ENCODE measurements around the gene SLC10A2. TPM values are rescaled to one million over a fixed set of nuclear protein-coding genes. Genes with fewer than 3 reads are reported as not detected.
"Not testable (repeated sequence)": the region's sequence is repeated elsewhere in the genome, so short reads cannot be mapped to it uniquely, and the experiment has no call there.

Gene SLC10A2, protein sequence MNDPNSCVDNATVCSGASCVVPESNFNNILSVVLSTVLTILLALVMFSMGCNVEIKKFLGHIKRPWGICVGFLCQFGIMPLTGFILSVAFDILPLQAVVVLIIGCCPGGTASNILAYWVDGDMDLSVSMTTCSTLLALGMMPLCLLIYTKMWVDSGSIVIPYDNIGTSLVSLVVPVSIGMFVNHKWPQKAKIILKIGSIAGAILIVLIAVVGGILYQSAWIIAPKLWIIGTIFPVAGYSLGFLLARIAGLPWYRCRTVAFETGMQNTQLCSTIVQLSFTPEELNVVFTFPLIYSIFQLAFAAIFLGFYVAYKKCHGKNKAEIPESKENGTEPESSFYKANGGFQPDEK
- total RNA-seq (not detected), polyA plus RNA-seq (not detected)

DNA sequence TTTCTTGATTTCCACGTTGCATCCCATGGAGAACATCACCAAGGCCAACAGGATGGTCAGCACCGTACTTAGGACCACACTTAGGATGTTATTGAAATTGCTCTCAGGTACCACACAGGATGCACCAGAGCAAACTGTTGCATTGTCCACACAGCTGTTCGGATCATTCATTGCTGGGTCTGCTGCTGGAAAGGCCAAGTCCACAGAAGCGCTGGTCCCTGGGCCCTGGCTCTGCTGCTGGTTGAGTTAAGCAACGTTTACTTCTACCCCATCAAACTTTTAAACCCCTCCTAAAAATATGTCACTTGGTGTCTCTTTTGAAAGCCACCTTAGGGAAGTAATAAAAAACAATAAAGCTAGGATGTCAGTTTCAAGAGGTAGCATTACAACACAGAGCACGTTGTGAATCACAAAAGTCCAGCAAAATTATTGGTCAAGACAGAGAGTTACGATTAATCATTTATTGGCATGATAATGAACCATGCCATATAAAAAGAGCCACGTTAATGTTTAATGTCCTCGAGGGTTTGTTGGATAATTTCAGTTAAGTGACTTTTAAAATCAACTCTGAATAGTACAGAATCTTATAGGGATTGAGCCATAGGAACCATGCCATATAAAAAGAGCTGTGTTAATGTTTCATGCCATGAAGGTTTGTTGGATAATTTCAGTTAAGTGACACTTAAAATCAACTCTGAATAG, at the start of gene SLC10A2:
Gene SLC10A2 (minus strand): TSS at position 339 of the 702 bp plus-strand sequence. CDS start 168 bp downstream, at position 171.
- peaks cover 1% of the 10 kb centered on the region for H3K36me3 ChIP-seq (ENCODE audit: insufficient read depth)
- WGBS = 66% methylated on average over 9 of the region's 9 CpGs
- no peak within 1 kb of the TSS for H3K4me3 ChIP-seq (ENCODE audit: low read depth, low read length)
- H3K4me1 ChIP-seq (ENCODE audit: insufficient read depth) = no peaks in the 10 kb centered on the region
- no peak within 1 kb of the TSS for H3K27ac ChIP-seq (ENCODE audit: low read depth)
- no peak for DNase-seq (ENCODE audit: extremely low spot score)

DNA sequence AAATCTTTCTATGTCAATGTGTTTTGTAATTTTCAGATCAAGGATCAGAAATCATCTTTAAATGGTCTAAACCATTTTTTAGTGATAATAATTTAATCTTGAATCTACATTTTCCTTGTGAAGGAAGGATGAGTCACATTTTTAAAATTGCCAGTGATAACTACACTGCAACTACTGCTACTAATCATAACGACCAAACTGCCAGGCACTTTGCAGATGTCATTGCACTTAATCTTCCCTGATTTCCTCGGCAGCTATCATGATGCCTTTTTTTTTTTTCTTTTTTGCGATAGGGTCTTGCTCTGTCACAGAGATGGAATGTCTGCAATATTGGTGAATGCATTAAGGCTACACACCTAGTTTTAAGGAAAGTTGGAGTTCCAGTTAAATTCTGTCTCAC, 41.4 kb upstream of the SLC10A2 start:
- no peak overlapping the region for H3K27ac ChIP-seq (ENCODE audit: low read depth)
- WGBS = 59% methylated on average over 3 of the region's 3 CpGs
- no peak overlapping the region for H3K4me3 ChIP-seq (ENCODE audit: low read depth, low read length)
- H3K4me1 ChIP-seq (ENCODE audit: insufficient read depth) = no peaks in the 10 kb centered on the region
- DNase-seq (ENCODE audit: extremely low spot score) = no peak
- H3K36me3 ChIP-seq (ENCODE audit: insufficient read depth) = no peaks in the 10 kb centered on the region

DNA sequence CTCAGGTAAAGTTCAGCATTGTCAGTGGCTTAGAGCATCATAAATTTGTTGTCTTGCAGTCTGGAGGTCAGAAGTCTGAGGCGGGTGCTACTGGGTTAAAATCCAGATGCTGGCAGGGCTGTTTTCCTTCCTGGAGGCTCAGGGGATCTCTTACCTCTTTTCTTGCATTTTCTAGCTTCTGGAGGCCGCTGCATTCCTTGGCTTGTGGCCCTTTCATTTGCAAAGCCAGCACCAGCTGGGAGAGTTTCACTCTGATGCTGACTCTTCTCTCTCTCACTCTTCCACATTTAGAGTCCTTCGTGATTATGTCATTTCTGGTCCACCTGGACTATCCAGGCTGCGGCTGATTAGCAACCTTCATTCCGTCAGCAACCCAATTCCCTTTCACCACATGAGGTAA, 38.1 kb upstream of the SLC10A2 start:
- Histone ChIP-seq H3K36me3 (ENCODE audit: insufficient read depth) (no peaks in the 10 kb centered on the region), H3K4me3 (ENCODE audit: low read depth, low read length) (no peak overlapping the region), H3K27ac (ENCODE audit: low read depth) (no peak overlapping the region), H3K4me1 (ENCODE audit: insufficient read depth) (no peaks in the 10 kb centered on the region)
- 91% methylated on average over 5 of the region's 5 CpGs for WGBS
- DNase-seq (ENCODE audit: extremely low spot score) = no peak

DNA sequence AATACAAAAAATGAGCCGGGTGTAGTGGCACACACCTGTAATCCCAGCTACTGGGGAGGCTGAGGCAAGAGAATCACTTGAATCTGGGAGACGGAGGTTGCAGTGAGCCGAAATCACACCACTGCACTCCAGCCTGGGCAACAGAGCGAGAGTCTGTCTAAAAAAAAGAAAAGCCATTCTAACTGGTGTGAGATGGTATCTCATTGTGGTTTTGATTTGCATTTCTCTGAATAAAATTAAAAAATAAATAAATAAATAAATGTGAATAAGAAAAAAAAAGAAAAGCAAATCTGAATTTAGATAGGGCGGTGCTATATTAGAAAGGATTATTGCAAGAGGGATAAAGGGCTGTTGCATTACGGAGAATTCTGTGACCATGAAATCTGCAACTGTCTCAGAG, 37.2 kb upstream of the SLC10A2 start:
- not testable (repeated sequence) for DNase-seq (ENCODE audit: extremely low spot score); H3K36me3 ChIP-seq (ENCODE audit: insufficient read depth); H3K4me1 ChIP-seq (ENCODE audit: insufficient read depth); H3K4me3 ChIP-seq (ENCODE audit: low read depth, low read length); H3K27ac ChIP-seq (ENCODE audit: low read depth)
- 96% methylated on average over 6 of the region's 6 CpGs for WGBS

DNA sequence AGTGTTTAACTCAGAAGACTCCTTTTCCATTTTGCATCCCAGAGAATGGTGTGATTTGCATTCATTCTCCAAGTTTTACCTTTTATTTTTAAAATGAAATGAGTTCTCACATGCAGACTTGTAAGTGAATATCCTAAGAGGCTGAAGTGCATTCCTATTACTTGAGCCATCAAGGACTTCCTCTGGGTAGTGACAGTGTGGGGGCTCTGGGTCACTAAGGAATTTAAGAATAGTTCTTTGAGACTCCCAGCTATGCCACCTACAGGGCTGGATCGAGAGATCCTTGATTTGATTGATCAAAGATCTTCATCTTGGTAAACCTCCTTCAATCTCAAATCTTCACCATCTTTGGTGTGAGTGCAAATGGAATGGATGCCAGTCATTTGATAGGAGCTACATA, 36.3 kb upstream of the SLC10A2 start:
- DNase-seq (ENCODE audit: extremely low spot score) = no peak
- no peaks in the 10 kb centered on the region for H3K36me3 ChIP-seq (ENCODE audit: insufficient read depth)
- H3K27ac ChIP-seq (ENCODE audit: low read depth) = no peak overlapping the region
- H3K4me1 ChIP-seq (ENCODE audit: insufficient read depth) = no peaks in the 10 kb centered on the region
- H3K4me3 ChIP-seq (ENCODE audit: low read depth, low read length) = no peak overlapping the region
- 80% methylated on average over 1 of the region's 1 CpG for WGBS

DNA sequence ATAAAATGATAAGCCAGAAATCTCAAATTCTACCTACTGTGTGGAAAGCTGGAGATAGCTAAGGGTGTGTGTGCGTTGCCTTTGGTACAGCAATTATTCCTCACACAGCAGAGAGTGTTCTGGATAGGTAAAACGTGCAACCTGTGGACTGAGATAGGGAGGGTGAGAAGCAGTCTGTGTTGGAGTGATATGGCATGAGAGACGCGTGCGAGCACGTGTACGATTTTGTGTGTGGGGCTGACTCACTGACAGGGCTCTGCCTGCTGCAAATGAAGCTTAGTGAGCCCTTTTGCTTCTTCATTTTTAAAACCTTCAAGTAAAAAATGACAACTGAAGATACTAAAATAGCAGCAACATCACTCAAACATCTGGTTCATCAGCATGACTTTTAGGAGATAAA, 35.7 kb upstream of the SLC10A2 start:
- H3K27ac ChIP-seq (ENCODE audit: low read depth) = no peak overlapping the region
- DNase-seq (ENCODE audit: extremely low spot score) = no peak
- WGBS = 67% methylated on average over 7 of the region's 7 CpGs
- H3K4me3 ChIP-seq (ENCODE audit: low read depth, low read length) = no peak overlapping the region
- H3K4me1 ChIP-seq (ENCODE audit: insufficient read depth) = no peaks in the 10 kb centered on the region
- no peaks in the 10 kb centered on the region for H3K36me3 ChIP-seq (ENCODE audit: insufficient read depth)

DNA sequence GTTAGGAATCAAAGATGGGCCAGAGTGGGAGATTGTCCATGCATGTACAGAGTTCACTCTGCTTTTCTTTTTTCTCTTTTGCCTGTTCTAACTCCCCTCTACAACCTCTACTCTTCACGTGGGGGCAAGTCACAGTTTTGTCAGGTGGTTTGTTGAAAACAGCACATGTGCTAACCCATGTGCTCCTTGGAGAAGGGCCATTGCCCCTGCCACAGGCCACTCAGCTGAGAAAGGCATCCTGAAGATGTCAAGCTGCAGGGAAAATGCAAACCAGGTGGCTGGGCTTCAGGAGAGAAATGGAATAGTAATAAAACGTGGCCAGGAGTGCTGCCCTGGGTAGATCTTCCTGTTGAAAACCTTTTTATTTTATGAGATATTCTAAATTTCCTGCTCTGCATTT, 35.3 kb upstream of the SLC10A2 start:
- H3K4me1 ChIP-seq (ENCODE audit: insufficient read depth) = no peaks in the 10 kb centered on the region
- WGBS = 33% methylated on average over 2 of the region's 2 CpGs
- no peak overlapping the region for H3K27ac ChIP-seq (ENCODE audit: low read depth)
- no peaks in the 10 kb centered on the region for H3K36me3 ChIP-seq (ENCODE audit: insufficient read depth)
- no peak overlapping the region for H3K4me3 ChIP-seq (ENCODE audit: low read depth, low read length)
- DNase-seq (ENCODE audit: extremely low spot score) = no peak

DNA sequence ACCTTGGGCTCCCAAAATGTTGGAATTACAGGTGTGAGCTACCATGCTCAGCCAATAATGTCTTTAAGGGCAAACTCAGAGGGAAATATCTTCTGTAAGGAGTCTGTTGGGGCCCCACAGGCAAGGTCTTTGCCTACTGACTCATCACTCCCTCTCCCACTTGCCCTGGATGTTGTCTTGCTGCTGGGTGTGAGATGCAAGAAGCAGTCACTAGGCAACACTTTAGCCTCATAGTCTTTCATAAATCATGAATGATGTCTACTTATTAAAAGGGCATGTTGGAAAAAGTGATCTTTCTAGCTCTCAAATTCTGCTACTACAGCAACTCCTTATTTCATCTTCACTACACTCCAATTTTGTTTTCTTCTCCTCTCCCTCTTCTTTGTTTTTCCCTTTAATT, 34.6 kb upstream of the SLC10A2 start:
- no peak for DNase-seq (ENCODE audit: extremely low spot score)
- H3K4me3 ChIP-seq (ENCODE audit: low read depth, low read length) = no peak overlapping the region
- H3K27ac ChIP-seq (ENCODE audit: low read depth) = no peak overlapping the region
- no peaks in the 10 kb centered on the region for H3K4me1 ChIP-seq (ENCODE audit: insufficient read depth)
- H3K36me3 ChIP-seq (ENCODE audit: insufficient read depth) = no peaks in the 10 kb centered on the region

DNA sequence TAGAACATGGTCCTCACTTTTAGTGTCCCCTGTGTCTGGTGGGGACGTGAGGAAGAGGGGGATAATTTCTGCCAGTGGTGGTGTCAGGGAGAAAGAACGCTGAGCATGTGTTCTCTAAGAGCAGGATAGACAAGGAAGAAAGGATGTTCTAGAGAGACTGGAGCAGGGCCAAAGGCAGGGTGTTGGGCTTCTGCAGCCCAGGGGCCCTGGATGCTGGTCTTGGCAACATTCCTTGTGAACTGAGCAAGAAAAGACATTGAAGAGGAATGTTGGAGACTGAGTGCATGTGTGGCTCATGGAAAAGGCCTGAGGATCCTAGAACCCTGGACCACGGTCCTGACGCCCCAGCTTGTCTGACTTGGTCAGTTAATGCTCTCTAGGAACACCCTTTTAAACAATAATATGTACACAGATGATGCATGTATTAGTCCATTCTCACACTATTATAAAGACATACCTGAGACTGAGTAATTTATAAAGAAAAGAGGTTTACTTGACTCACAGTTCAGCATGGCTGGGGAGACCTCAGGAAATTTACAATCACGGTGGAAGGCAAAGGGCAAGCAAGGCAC, 33.6 kb upstream of the SLC10A2 start:
- WGBS = 78% methylated on average over 5 of the region's 5 CpGs

DNA sequence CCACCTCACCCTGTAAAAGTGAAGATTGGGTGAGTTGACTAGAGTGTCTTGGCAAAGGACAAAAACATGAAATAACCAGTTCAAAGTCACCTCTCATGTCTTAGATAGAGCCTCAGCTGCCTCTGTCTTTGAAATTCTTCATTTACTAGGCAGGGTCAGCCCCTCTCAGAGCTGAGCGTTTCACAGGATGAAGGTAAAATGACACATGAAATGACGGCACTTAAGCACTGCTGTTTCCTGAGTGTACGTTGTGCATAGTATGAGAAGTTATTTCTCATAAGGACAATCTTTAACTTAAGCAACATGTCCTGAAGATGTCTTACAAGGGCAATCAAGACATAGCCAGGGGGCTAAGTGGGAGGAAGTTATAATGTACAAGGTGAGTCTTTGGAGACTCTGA, 32.3 kb upstream of the SLC10A2 start:
- H3K27ac ChIP-seq (ENCODE audit: low read depth) = no peak overlapping the region
- no peak overlapping the region for H3K4me3 ChIP-seq (ENCODE audit: low read depth, low read length)
- no peaks in the 10 kb centered on the region for H3K4me1 ChIP-seq (ENCODE audit: insufficient read depth)
- H3K36me3 ChIP-seq (ENCODE audit: insufficient read depth) = no peaks in the 10 kb centered on the region
- 79% methylated on average over 3 of the region's 3 CpGs for WGBS
- DNase-seq (ENCODE audit: extremely low spot score) = no peak

More for the DNA sequence above, 33.6 kb upstream of the SLC10A2 start:
- Histone ChIP-seq H3K4me1 (ENCODE audit: insufficient read depth) (no peaks in the 10 kb centered on the region), H3K27ac (ENCODE audit: low read depth) (no peak overlapping the region), H3K4me3 (ENCODE audit: low read depth, low read length) (no peak overlapping the region), H3K36me3 (ENCODE audit: insufficient read depth) (no peaks in the 10 kb centered on the region)
- DNase-seq (ENCODE audit: extremely low spot score) = no peak

DNA sequence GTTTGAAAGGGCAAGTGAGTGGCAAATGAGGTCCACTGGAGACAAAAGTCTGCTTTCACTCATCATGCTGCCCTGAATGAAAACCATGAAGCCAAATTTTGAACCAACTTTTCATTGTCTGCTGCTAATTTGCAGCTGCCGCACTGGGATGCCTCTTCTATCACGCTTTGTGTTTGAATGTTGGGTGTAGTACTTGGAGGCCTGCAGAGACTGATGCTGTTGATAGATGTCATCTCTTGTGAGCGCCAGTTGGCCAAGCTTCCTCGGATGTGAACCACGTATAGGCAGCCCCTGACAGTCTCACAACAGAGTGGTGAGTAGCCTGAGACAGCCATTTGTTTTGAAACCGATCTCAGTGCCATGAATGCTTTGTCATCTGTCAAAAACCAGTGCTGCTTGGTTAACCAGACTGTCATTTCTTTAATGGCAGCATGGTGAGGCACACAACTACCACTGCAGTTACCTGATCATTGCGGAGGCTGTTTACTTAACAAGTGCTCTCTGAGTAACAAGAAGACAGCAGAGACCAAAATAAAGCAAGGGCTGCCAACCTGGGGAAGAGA, 31.2 kb upstream of the SLC10A2 start:
- H3K4me1 ChIP-seq (ENCODE audit: insufficient read depth) = no peaks in the 10 kb centered on the region
- no peak for DNase-seq (ENCODE audit: extremely low spot score)
- no peak overlapping the region for H3K27ac ChIP-seq (ENCODE audit: low read depth)
- no peak overlapping the region for H3K4me3 ChIP-seq (ENCODE audit: low read depth, low read length)
- WGBS = 92% methylated on average over 7 of the region's 7 CpGs
- H3K36me3 ChIP-seq (ENCODE audit: insufficient read depth) = no peaks in the 10 kb centered on the region

DNA sequence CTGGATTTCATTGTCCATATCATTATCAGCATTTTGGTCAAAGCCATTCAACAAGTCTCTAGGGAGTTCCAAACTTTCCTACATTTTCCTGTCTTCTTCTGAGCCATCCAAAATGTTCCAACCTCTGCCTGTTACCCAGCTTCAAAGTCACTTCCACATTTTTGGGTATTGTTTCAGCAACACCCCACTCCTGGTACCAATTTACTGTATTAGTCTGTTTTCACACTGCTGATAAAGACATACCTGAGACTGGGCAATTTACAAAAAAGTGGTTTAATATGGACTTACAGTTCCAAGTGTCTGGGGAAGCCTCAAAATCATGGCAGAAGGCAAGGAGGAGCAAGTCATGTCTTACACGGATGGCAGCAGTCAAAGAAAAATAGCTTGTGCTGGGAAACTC, 27.4 kb upstream of the SLC10A2 start:
- 100% methylated on average over 1 of the region's 1 CpG for WGBS
- not testable (repeated sequence) for H3K36me3 ChIP-seq (ENCODE audit: insufficient read depth); DNase-seq (ENCODE audit: extremely low spot score); H3K4me3 ChIP-seq (ENCODE audit: low read depth, low read length); H3K4me1 ChIP-seq (ENCODE audit: insufficient read depth); H3K27ac ChIP-seq (ENCODE audit: low read depth)

DNA sequence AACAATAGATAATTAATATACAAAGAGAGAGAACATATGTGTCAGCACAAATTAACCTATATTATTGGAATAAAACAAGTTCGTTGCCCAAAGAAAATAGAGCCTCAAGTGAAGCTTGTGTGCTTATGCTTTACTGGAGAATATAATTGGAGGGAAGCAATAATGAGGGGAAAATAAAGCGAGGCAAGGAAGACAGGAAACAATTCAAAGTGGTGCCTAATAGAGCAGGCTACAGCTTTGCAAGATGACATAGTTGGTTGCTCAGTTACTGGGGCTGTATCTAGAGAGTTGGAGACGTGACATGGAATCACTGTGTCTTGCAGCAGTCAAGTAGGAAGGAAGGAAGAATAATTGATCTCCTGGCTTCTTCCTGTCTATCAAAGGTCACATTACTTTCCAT, 21.1 kb upstream of the SLC10A2 start:
- DNase-seq (ENCODE audit: extremely low spot score) = no peak
- no peaks in the 10 kb centered on the region for H3K4me1 ChIP-seq (ENCODE audit: insufficient read depth)
- no peaks in the 10 kb centered on the region for H3K36me3 ChIP-seq (ENCODE audit: insufficient read depth)
- 74% methylated on average over 3 of the region's 3 CpGs for WGBS
- no peak overlapping the region for H3K27ac ChIP-seq (ENCODE audit: low read depth)
- H3K4me3 ChIP-seq (ENCODE audit: low read depth, low read length) = no peak overlapping the region

DNA sequence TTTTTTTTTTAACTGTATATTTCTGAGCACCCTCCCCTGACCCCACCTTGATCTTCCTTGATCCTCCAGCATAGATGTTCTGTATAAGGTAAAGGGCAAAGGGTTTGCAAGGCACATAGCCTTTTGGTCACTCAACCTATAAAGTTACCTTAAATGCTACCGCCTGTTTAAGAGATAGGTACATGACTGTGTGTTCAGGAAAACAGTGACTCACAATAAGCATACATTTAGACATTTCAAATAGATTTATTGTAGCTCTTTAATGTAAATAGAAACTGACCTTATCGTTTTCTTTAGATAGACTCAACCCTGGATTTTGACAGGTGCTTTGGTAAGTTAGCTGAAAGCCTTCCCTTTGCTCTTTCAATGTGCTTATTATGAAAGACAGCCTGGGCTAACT, 15.2 kb upstream of the SLC10A2 start:
- Histone ChIP-seq H3K4me3 (ENCODE audit: low read depth, low read length) (no peak overlapping the region), H3K27ac (ENCODE audit: low read depth) (no peak overlapping the region), H3K4me1 (ENCODE audit: insufficient read depth) (no peaks in the 10 kb centered on the region), H3K36me3 (ENCODE audit: insufficient read depth) (no peaks in the 10 kb centered on the region)
- 54% methylated on average over 2 of the region's 2 CpGs for WGBS
- DNase-seq (ENCODE audit: extremely low spot score) = no peak
